GM21737 (cell line): ENCODE data around the gene TREX2.

Experiments
- ATAC-seq: cut with Tn5 transposase; IDR thresholded peaks from one replicate; pipeline ENCODE4 v1.9.1; 2021; ENCODE audit warnings: mild to moderate bottlenecking, moderate library complexity; ENCODE audit not compliant: unreplicated experiment

The TREX2 gene

GRCh38 chrX:153440556-153441135 is 5.2 kb downstream of the TREX2 start:
- no peak for ATAC-seq

- ATAC-seq: no peak
Measured at GRCh38 chrX:153439977-153440376, 5.9 kb downstream of the TREX2 start.

- ATAC-seq: no peak
Measured at GRCh38 chrX:153438532-153438931, 7.3 kb downstream of the TREX2 start.

GRCh38 chrX:153435845-153436244 is 10.0 kb downstream of the TREX2 start:
- no peak for ATAC-seq

- ATAC-seq: no peak
Measured at GRCh38 chrX:153434801-153435200, 11.1 kb downstream of the TREX2 start.

- ATAC-seq: no peak
Measured at GRCh38 chrX:153433781-153434285, 12.0 kb downstream of the TREX2 start.

GRCh38 chrX:153433161-153433680 is 12.6 kb downstream of the TREX2 start:
- ATAC-seq: no peak

GRCh38 chrX:153430796-153431195 is 15.1 kb downstream of the TREX2 start:
- ATAC-seq: no peak

- no peak for ATAC-seq
Measured at GRCh38 chrX:153426204-153426603, 19.7 kb downstream of the TREX2 start.

GRCh38 chrX:153423652-153424051 is 22.2 kb downstream of the TREX2 start:
- ATAC-seq: no peak

GRCh38 chrX:153421856-153422255 is 24.0 kb downstream of the TREX2 start:
- ATAC-seq: no peak

GRCh38 chrX:153420851-153421599 is 24.8 kb downstream of the TREX2 start:
- ATAC-seq: no peak

- no peak for ATAC-seq
Measured at GRCh38 chrX:153417637-153418036, 28.2 kb downstream of the TREX2 start.

GRCh38 chrX:153416781-153417450 is 28.9 kb downstream of the TREX2 start:
- no peak for ATAC-seq

GRCh38 chrX:153414856-153415510 is 30.9 kb downstream of the TREX2 start:
- no peak for ATAC-seq

GRCh38 chrX:153413731-153414130 is 32.1 kb downstream of the TREX2 start:
- no peak for ATAC-seq

GRCh38 chrX:153412746-153413720 is 32.8 kb downstream of the TREX2 start:
- ATAC-seq: no peak

- ATAC-seq: no peak
Measured at GRCh38 chrX:153411988-153412574, 33.8 kb downstream of the TREX2 start.

- ATAC-seq: no peak
Measured at GRCh38 chrX:153411255-153411987, 34.4 kb downstream of the TREX2 start, which contains the start of gene ZFP92. TSS of gene ZFP92 (plus strand) at chrX:153411472. CDS start at chrX:153418323, 6,851 bp downstream.
